HepG2 (cell line): ENCODE measurements around the gene RPS10. TPM values are rescaled to one million over a fixed set of nuclear protein-coding genes. Genes with fewer than 3 reads are reported as not detected.

Experiments
- ARID5B ChIP-seq: IDR thresholded peaks from 2 replicates; pipeline ENCODE4 v1.4.0; 2020; ENCODE audit warnings: mild to moderate bottlenecking, missing genetic modification reagents
- ATM ChIP-seq: fragments of 450-650 bp; IDR thresholded peaks from 2 replicates; pipeline ENCODE4 v1.7.1; 2017; ENCODE audit warnings: mild to moderate bottlenecking, borderline replicate concordance
- ERF ChIP-seq: IDR thresholded peaks from 2 replicates; pipeline ENCODE4 v1.6.1; 2018; ENCODE audit warnings: missing biosample characterization, missing genetic modification reagents
- FOSL2 ChIP-seq: sonication (generic); formaldehyde crosslinking; IDR thresholded peaks from 2 replicates; pipeline ENCODE4 v1.4.0; 2020; ENCODE audit warnings: missing genetic modification reagents
- MAFG ChIP-seq: sonication (generic); formaldehyde crosslinking; IDR thresholded peaks from 2 replicates; pipeline ENCODE4 v1.5.1; 2020; ENCODE audit warnings: mild to moderate bottlenecking, missing genetic modification reagents
- MLX ChIP-seq: IDR thresholded peaks from 2 replicates; pipeline ENCODE4 v1.6.1; 2016
- NFKB2 ChIP-seq: sonication (generic); formaldehyde crosslinking; IDR thresholded peaks from 2 replicates; pipeline ENCODE4 v1.4.0; 2020; ENCODE audit warnings: missing genetic modification reagents, borderline replicate concordance
- REL ChIP-seq: sonication (generic); formaldehyde crosslinking; conservative IDR thresholded peaks from 2 replicates; pipeline ENCODE4 v1.8.0; 2022; ENCODE audit warnings: mild to moderate bottlenecking, missing genetic modification reagents, moderate library complexity
- SYNCRIP ChIP-seq: fragments of 200-400 bp; formaldehyde crosslinking; IDR thresholded peaks from 2 replicates; pipeline ENCODE4 v1.6.1; 2018; ENCODE audit warnings: mild to moderate bottlenecking, low read depth, low read length; ENCODE audit not compliant: insufficient read depth
- U2AF2 ChIP-seq: fragments of 200-400 bp; formaldehyde crosslinking; IDR thresholded peaks from 2 replicates; pipeline ENCODE4 v1.6.1; 2017; ENCODE audit warnings: low read depth, mild to moderate bottlenecking, low read length
- WIZ ChIP-seq: sonication (generic); formaldehyde crosslinking; IDR thresholded peaks from 2 replicates; pipeline ENCODE4 v1.5.1; 2020; ENCODE audit warnings: mild to moderate bottlenecking, missing genetic modification reagents
- ZBTB21 ChIP-seq: sonication (generic); formaldehyde crosslinking; IDR thresholded peaks from 2 replicates; pipeline ENCODE4 v1.4.0; 2020; ENCODE audit warnings: missing genetic modification reagents
- ZKSCAN1 ChIP-seq: fragments of 150-350 bp; IDR thresholded peaks from 2 replicates; pipeline ENCODE4 v1.6.1; 2014; ENCODE audit warnings: low read length
- ZNF549 ChIP-seq: sonication (generic); formaldehyde crosslinking; IDR thresholded peaks from 2 replicates; pipeline ENCODE4 v1.5.0; 2020; ENCODE audit warnings: missing genetic modification reagents
- ZNF576 ChIP-seq: sonication (generic); formaldehyde crosslinking; IDR thresholded peaks from 2 replicates; pipeline ENCODE4 v1.4.0; 2020; ENCODE audit warnings: mild to moderate bottlenecking, missing genetic modification reagents
- ZSCAN20 ChIP-seq: sonication (generic); formaldehyde crosslinking; IDR thresholded peaks from 2 replicates; pipeline ENCODE4 v1.4.0; 2020; ENCODE audit warnings: missing genetic modification reagents, mild to moderate bottlenecking, borderline replicate concordance
- polyA plus RNA-seq, 8 experiments: library from polyadenylated mRNA; depleted of rRNA in 3 of 8; stranded (reverse) in 7 of 8; unstranded in 1 of 8; fragments of >200 nt; fragmentation: Illumina TruSeq in 4 of 8; extraction: Trizol in 4 of 8; gene quantifications; 2 replicates each; pipeline versions ENCODE4 v1.2.1 to v1.2.3, GENCODE V29; 2011 to 2016; ENCODE audit warnings: low read depth in 4 of 8, missing spikeins in 1 of 8, mixed read lengths in 1 of 8; ENCODE audit not compliant: insufficient read depth in 1 of 8
- total RNA-seq, 5 experiments: library from RNA; depleted of rRNA; stranded (reverse); fragments of >200 nt; fragmentation: Illumina TruSeq; extraction: Trizol; gene quantifications; 2 replicates each; pipeline ENCODE4 v1.2.3, GENCODE V29; 2016; ENCODE audit warnings: low read depth in 1 of 5
- TF ChIP-seq, protein P1 (sequence below): sonication (generic); formaldehyde crosslinking; IDR thresholded peaks from 2 replicates; pipeline ENCODE4 v1.4.0; 2020; ENCODE audit warnings: missing genetic modification reagents
- TF ChIP-seq, protein P2 (sequence below): sonication (generic); formaldehyde crosslinking; IDR thresholded peaks from 2 replicates; pipeline ENCODE4 v1.4.0; 2020; ENCODE audit warnings: missing genetic modification reagents

RPS10 gene
- total and polyA plus RNA-seq, 2 of the 13 experiments (the other 11 are each of a cell fraction or from before 2014, with no cell fraction given): 2,909 to 4,648 TPM

DNA sequence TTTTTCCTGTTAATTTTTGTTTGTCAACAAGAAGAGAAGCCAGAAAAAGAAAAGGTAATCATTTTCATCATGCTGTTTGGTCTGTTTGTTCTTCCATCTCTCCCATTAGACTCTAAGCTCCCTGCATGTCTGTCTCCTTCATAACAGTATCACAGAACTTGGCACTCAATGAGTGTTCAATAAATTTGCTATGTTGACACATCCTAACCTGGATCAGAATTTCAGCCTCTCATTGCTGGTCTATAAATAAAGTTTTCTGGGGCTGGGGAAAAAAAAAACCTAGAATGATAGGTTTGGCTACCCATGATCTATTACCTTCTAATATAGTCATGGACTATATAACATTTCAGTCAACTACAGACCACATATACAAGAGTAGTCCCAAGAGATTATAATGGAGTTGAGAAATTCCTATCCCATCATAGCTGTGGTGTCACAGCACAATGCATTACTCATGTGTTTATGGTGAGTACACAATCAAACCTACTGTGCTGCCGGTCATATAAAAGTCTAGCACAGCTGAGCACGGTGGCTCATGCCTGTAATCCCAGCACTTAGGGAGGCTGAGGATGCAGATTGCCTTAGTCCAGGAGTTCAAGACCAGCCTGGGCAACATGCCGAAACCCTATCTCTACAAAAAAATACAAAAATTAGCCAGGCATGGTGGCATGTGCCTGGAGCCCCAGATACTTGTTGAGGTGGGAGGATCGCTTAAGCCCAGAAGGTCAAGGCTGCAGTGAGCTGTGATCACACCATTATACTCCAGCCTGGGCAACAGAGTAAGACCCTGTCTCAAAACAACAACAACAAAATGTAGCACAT, 39.3 kb downstream of the RPS10 start (continued):
- TF ChIP-seq ZNF576 (CRISPR knock-in tag): no peak
- TF ChIP-seq WIZ: no peak
- no peak for TF ChIP-seq MLX
- no peak for TF ChIP-seq ERF (CRISPR knock-in tag)
- no peak for TF ChIP-seq NFKB2
- TF ChIP-seq ARID5B (CRISPR knock-in tag): no peak
- peak; percentile 52; the same call in 1 of the 2 replicates for TF ChIP-seq FOSL2 (CRISPR knock-in tag)
- TF ChIP-seq U2AF2: no peak
- no peak for TF ChIP-seq ZBTB21 (CRISPR knock-in tag)
- 0 out of 2 replicates have a peak, but pooled peaks have one; percentile 74 for TF ChIP-seq ZKSCAN1
- TF ChIP-seq MAFG (CRISPR knock-in tag): no peak
- TF ChIP-seq, protein P1, sequence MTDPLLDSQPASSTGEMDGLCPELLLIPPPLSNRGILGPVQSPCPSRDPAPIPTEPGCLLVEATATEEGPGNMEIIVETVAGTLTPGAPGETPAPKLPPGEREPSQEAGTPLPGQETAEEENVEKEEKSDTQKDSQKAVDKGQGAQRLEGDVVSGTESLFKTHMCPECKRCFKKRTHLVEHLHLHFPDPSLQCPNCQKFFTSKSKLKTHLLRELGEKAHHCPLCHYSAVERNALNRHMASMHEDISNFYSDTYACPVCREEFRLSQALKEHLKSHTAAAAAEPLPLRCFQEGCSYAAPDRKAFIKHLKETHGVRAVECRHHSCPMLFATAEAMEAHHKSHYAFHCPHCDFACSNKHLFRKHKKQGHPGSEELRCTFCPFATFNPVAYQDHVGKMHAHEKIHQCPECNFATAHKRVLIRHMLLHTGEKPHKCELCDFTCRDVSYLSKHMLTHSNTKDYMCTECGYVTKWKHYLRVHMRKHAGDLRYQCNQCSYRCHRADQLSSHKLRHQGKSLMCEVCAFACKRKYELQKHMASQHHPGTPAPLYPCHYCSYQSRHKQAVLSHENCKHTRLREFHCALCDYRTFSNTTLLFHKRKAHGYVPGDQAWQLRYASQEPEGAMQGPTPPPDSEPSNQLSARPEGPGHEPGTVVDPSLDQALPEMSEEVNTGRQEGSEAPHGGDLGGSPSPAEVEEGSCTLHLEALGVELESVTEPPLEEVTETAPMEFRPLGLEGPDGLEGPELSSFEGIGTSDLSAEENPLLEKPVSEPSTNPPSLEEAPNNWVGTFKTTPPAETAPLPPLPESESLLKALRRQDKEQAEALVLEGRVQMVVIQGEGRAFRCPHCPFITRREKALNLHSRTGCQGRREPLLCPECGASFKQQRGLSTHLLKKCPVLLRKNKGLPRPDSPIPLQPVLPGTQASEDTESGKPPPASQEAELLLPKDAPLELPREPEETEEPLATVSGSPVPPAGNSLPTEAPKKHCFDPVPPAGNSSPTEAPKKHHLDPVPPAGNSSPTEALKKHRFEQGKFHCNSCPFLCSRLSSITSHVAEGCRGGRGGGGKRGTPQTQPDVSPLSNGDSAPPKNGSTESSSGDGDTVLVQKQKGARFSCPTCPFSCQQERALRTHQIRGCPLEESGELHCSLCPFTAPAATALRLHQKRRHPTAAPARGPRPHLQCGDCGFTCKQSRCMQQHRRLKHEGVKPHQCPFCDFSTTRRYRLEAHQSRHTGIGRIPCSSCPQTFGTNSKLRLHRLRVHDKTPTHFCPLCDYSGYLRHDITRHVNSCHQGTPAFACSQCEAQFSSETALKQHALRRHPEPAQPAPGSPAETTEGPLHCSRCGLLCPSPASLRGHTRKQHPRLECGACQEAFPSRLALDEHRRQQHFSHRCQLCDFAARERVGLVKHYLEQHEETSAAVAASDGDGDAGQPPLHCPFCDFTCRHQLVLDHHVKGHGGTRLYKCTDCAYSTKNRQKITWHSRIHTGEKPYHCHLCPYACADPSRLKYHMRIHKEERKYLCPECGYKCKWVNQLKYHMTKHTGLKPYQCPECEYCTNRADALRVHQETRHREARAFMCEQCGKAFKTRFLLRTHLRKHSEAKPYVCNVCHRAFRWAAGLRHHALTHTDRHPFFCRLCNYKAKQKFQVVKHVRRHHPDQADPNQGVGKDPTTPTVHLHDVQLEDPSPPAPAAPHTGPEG (CRISPR knock-in tag): no peak
- TF ChIP-seq ZNF549 (CRISPR knock-in tag): no peak
- no peak for TF ChIP-seq SYNCRIP
- TF ChIP-seq ZSCAN20 (CRISPR knock-in tag): no peak
- TF ChIP-seq ATM: no peak
- TF ChIP-seq, protein P2, sequence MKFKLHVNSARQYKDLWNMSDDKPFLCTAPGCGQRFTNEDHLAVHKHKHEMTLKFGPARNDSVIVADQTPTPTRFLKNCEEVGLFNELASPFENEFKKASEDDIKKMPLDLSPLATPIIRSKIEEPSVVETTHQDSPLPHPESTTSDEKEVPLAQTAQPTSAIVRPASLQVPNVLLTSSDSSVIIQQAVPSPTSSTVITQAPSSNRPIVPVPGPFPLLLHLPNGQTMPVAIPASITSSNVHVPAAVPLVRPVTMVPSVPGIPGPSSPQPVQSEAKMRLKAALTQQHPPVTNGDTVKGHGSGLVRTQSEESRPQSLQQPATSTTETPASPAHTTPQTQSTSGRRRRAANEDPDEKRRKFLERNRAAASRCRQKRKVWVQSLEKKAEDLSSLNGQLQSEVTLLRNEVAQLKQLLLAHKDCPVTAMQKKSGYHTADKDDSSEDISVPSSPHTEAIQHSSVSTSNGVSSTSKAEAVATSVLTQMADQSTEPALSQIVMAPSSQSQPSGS (CRISPR knock-in tag): no peak
- TF ChIP-seq REL (CRISPR knock-in tag): no peak
